HepG2 (cell line): ENCODE data around the gene PGGT1B. TPM values are rescaled to one million over a fixed set of nuclear protein-coding genes. Genes with fewer than 3 reads are reported as not detected.

Source experiments
- CCAR2 ChIP-seq: fragments of 200-400 bp; formaldehyde crosslinking; optimal IDR thresholded peaks from 2 replicates; pipeline ENCODE3; 2018; ENCODE audit warnings: low read depth, mild to moderate bottlenecking, low read length, moderate library complexity
- CEBPG ChIP-seq: IDR thresholded peaks from 2 replicates; pipeline ENCODE4 v1.6.1; 2016
- FOXP1 ChIP-seq, 2 experiments: fragments of 450-650 bp in 1 of 2; IDR thresholded peaks; 2 replicates each; pipeline ENCODE4 v1.6.1; 2017 to 2018; ENCODE audit warnings: antibody characterized with exemption in 1 of 2
- HDAC1 ChIP-seq: sonication (generic); formaldehyde crosslinking; IDR thresholded peaks from 2 replicates; pipeline ENCODE4 v1.5.1; 2020; ENCODE audit warnings: mild to moderate bottlenecking, missing genetic modification reagents
- HDAC6 ChIP-seq: fragments of 200-600 bp; sonication (generic); IDR thresholded peaks from 2 replicates; pipeline ENCODE4 v1.7.0; 2017; ENCODE audit warnings: mild to moderate bottlenecking, antibody characterized with exemption, low read length, low read depth
- MAF1 ChIP-seq: sonication (generic); formaldehyde crosslinking; IDR thresholded peaks from 2 replicates; pipeline ENCODE4 v1.5.0; 2020; ENCODE audit warnings: missing genetic modification reagents, borderline replicate concordance
- NRL ChIP-seq: sonication (generic); formaldehyde crosslinking; IDR thresholded peaks from 2 replicates; pipeline ENCODE4 v1.5.0; 2020; ENCODE audit warnings: missing genetic modification reagents, mild to moderate bottlenecking, moderate library complexity, borderline replicate concordance
- PAX8 ChIP-seq: sonication (generic); formaldehyde crosslinking; IDR thresholded peaks from 2 replicates; pipeline ENCODE4 v1.8.0; 2022; ENCODE audit warnings: mild to moderate bottlenecking, missing genetic modification reagents, borderline replicate concordance
- TCF7 ChIP-seq: sonication (generic); IDR thresholded peaks from 2 replicates; pipeline ENCODE4 v1.6.1; 2016; ENCODE audit warnings: antibody characterized with exemption, low read depth
- ZFP41 ChIP-seq: sonication (generic); formaldehyde crosslinking; IDR thresholded peaks from 2 replicates; pipeline ENCODE4 v1.4.0; 2020; ENCODE audit warnings: mild to moderate bottlenecking, missing genetic modification reagents, borderline replicate concordance
- ZNF121 ChIP-seq: sonication (generic); formaldehyde crosslinking; IDR thresholded peaks from 2 replicates; pipeline ENCODE4 v1.5.0; 2020; ENCODE audit warnings: mild to moderate bottlenecking, missing genetic modification reagents
- ZNF256 ChIP-seq: sonication (generic); formaldehyde crosslinking; conservative IDR thresholded peaks from 2 replicates; pipeline ENCODE4 v1.4.0; 2020; ENCODE audit warnings: missing genetic modification reagents
- ZNF431 ChIP-seq: sonication (generic); formaldehyde crosslinking; IDR thresholded peaks from 2 replicates; pipeline ENCODE4 v1.9.0; 2022; ENCODE audit warnings: missing genetic modification reagents, low read depth, mild to moderate bottlenecking, borderline replicate concordance
- ZNF501 ChIP-seq: sonication (generic); formaldehyde crosslinking; IDR thresholded peaks from 2 replicates; pipeline ENCODE4 v1.5.1; 2020; ENCODE audit warnings: mild to moderate bottlenecking, moderate library complexity, missing genetic modification reagents
- ZNF562 ChIP-seq: sonication (generic); formaldehyde crosslinking; IDR thresholded peaks from 2 replicates; pipeline ENCODE4 v1.8.0; 2022; ENCODE audit warnings: missing genetic modification reagents, borderline replicate concordance
- ZSCAN30 ChIP-seq: sonication (generic); formaldehyde crosslinking; IDR thresholded peaks from 2 replicates; pipeline ENCODE4 v1.5.0; 2020; ENCODE audit warnings: mild to moderate bottlenecking, missing genetic modification reagents
- polyA plus RNA-seq, 8 experiments: library from polyadenylated mRNA; depleted of rRNA in 3 of 8; stranded (reverse) in 7 of 8; unstranded in 1 of 8; fragments of >200 nt; fragmentation: Illumina TruSeq in 4 of 8; extraction: Trizol in 4 of 8; gene quantifications; 2 replicates each; pipeline versions ENCODE4 v1.2.1 to v1.2.3, GENCODE V29; 2011 to 2016; ENCODE audit warnings: low read depth in 4 of 8, missing spikeins in 1 of 8, mixed read lengths in 1 of 8; ENCODE audit not compliant: insufficient read depth in 1 of 8
- total RNA-seq, 5 experiments: library from RNA; depleted of rRNA; stranded (reverse); fragments of >200 nt; fragmentation: Illumina TruSeq; extraction: Trizol; gene quantifications; 2 replicates each; pipeline ENCODE4 v1.2.3, GENCODE V29; 2016; ENCODE audit warnings: low read depth in 1 of 5
- TF ChIP-seq, protein P1 (sequence below): fragments of 450-650 bp; IDR thresholded peaks from 2 replicates; pipeline ENCODE4 v1.6.1; 2017; ENCODE audit warnings: mild to moderate bottlenecking
- TF ChIP-seq, protein P2 (sequence below): sonication (generic); formaldehyde crosslinking; IDR thresholded peaks from 2 replicates; pipeline ENCODE4 v1.4.0; 2020; ENCODE audit warnings: missing genetic modification reagents
- TF ChIP-seq, protein P3 (sequence below): IDR thresholded peaks from 2 replicates; pipeline ENCODE4 v1.6.1; 2016; ENCODE audit warnings: control low read depth
- TF ChIP-seq, protein P4 (sequence below): sonication (generic); formaldehyde crosslinking; IDR thresholded peaks from 2 replicates; pipeline ENCODE4 v1.8.0; 2022; ENCODE audit warnings: mild to moderate bottlenecking, missing genetic modification reagents, borderline replicate concordance
- TF ChIP-seq, protein P5 (sequence below): sonication (generic); formaldehyde crosslinking; IDR thresholded peaks from 2 replicates; pipeline ENCODE4 v1.5.1; 2020; ENCODE audit warnings: missing genetic modification reagents, mild to moderate bottlenecking, borderline replicate concordance

The PGGT1B gene
- total and polyA plus RNA-seq, 2 of the 13 experiments (the other 11 are each of a cell fraction or from before 2014, with no cell fraction given) = 2.4 to 42.7 TPM

DNA sequence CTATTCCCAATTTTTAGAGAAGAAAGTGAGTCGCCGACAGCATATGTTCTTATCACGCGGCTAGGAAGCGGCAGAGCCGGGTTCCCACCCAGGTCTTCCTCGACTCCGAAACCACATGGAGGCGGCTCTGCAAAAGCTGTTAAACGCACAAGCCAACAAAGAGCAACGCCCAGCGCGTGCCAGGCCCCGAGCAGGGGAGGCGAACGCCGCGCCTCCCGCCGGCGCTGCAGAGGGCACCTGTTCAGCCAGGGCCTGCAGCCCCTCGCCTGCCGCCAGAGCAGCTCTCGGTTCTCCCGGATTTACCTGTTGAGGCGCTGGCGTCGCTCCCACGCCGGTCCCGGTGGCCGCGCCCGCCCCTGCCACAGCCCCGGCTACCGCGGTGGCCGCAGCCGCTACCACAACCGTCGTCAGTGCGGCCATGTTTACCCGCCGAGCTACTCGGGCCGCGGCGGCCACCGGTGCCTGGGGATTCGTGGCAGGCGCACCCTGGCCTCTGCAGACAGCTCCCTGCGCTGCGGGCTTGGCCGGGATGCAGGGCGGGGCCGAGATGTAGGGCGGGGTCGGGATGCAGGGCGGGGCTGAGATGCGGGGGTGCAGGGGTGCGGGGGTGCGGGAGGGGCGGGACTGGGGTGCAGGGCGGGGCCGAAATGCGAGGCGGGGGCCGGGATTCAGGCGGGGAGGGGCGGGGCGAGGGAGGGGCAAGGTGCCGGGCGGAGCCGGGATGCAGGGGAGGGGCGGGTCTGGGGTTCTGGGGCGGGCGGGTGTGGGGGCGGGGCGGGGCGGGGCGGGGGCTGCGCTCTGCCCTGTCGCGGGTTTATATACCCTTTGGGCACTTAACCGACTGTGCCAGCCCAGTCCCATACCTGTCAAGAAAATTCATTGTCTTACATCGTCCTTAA, 33.7 kb upstream of the PGGT1B start, which contains the start of gene CCDC112 (continued):
- TF ChIP-seq, protein P1, sequence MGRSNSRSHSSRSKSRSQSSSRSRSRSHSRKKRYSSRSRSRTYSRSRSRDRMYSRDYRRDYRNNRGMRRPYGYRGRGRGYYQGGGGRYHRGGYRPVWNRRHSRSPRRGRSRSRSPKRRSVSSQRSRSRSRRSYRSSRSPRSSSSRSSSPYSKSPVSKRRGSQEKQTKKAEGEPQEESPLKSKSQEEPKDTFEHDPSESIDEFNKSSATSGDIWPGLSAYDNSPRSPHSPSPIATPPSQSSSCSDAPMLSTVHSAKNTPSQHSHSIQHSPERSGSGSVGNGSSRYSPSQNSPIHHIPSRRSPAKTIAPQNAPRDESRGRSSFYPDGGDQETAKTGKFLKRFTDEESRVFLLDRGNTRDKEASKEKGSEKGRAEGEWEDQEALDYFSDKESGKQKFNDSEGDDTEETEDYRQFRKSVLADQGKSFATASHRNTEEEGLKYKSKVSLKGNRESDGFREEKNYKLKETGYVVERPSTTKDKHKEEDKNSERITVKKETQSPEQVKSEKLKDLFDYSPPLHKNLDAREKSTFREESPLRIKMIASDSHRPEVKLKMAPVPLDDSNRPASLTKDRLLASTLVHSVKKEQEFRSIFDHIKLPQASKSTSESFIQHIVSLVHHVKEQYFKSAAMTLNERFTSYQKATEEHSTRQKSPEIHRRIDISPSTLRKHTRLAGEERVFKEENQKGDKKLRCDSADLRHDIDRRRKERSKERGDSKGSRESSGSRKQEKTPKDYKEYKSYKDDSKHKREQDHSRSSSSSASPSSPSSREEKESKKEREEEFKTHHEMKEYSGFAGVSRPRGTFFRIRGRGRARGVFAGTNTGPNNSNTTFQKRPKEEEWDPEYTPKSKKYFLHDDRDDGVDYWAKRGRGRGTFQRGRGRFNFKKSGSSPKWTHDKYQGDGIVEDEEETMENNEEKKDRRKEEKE = no peak
- TF ChIP-seq ZFP41 (CRISPR knock-in tag) (no peak), FOXP1 (IDR thresholded peaks at IDR 0.05) (no peak), FOXP1 (CRISPR knock-in tag; IDR thresholded peaks at IDR 0.05) (no peak), ZNF121 (CRISPR knock-in tag) (no peak), ZNF501 (peak; percentile 73; the same call in 1 of the 2 replicates), NRL (CRISPR knock-in tag) (peak; percentile 83; the same call in 1 of the 2 replicates), PAX8 (no peak), ZNF431 (no peak), CCAR2 (no peak), TCF7 (no peak), HDAC1 (CRISPR knock-in tag) (peak; percentile 63), ZNF256 (CRISPR knock-in tag) (no peak), HDAC6 (no peak), ZSCAN30 (CRISPR knock-in tag) (no peak), MAF1 (CRISPR knock-in tag) (no peak), CEBPG (CRISPR knock-in tag) (no peak), ZNF562 (CRISPR knock-in tag) (no peak)
- TF ChIP-seq, protein P2, sequence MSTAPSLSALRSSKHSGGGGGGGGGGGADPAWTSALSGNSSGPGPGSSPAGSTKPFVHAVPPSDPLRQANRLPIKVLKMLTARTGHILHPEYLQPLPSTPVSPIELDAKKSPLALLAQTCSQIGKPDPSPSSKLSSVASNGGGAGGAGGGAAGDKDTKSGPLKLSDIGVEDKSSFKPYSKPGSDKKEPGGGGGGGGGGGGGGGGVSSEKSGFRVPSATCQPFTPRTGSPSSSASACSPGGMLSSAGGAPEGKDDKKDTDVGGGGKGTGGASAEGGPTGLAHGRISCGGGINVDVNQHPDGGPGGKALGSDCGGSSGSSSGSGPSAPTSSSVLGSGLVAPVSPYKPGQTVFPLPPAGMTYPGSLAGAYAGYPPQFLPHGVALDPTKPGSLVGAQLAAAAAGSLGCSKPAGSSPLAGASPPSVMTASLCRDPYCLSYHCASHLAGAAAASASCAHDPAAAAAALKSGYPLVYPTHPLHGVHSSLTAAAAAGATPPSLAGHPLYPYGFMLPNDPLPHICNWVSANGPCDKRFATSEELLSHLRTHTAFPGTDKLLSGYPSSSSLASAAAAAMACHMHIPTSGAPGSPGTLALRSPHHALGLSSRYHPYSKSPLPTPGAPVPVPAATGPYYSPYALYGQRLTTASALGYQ (CRISPR knock-in tag) = no peak
- TF ChIP-seq, protein P3, sequence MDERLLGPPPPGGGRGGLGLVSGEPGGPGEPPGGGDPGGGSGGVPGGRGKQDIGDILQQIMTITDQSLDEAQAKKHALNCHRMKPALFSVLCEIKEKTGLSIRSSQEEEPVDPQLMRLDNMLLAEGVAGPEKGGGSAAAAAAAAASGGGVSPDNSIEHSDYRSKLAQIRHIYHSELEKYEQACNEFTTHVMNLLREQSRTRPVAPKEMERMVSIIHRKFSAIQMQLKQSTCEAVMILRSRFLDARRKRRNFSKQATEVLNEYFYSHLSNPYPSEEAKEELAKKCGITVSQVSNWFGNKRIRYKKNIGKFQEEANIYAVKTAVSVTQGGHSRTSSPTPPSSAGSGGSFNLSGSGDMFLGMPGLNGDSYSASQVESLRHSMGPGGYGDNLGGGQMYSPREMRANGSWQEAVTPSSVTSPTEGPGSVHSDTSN (CRISPR knock-in tag) = no peak
- TF ChIP-seq, protein P4, sequence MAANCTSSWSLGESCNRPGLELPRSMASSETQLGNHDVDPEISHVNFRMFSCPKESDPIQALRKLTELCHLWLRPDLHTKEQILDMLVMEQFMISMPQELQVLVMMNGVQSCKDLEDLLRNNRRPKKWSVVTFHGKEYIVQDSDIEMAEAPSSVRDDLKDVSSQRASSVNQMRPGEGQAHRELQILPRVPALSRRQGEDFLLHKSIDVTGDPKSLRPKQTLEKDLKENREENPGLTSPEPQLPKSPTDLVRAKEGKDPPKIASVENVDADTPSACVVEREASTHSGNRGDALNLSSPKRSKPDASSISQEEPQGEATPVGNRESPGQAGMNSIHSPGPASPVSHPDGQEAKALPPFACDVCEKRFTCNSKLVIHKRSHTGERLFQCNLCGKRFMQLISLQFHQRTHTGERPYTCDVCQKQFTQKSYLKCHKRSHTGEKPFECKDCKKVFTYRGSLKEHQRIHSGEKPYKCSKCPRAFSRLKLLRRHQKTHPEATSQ (CRISPR knock-in tag) = no peak
- TF ChIP-seq, protein P5, sequence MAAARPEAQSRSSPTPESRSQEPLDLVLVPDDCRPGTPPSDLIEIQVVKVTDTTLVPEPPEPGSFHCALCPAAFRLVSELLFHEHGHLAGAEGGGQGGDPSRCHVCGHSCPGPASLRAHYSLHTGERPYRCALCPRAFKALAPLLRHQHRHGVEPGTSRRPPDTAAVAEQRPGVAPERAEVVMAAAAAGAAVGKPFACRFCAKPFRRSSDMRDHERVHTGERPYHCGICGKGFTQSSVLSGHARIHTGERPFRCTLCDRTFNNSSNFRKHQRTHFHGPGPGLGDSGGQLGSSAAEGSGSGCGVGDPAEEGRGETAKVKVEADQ = no peak
